Stimulated activated naive B cell treated with anti-CD40 and anti-IgM and Interleukin-4, amounts not matched to agents 10 μg/mL and 1 μg/mL and 100 μg/mL, for 72 hours (primary cell): ENCODE data around the gene NPW.
"Not testable (repeated sequence)": the region's sequence is repeated elsewhere in the genome, so short reads cannot be mapped to it uniquely, and the experiment has no call there.

ENCODE experiments used
- ATAC-seq, 2 donors: fragments of 150-1000 bp; cut with Tn5 transposase; replicated peaks; 2 replicates each; pipeline ENCODE4 v1.10.0; 2021; ENCODE audit warnings: moderate library complexity in 1 of 2
- DNase-seq: peaks from one replicate; pipeline ENCODE4 v3.0.0; 2021
- H3K27ac Mint-ChIP-seq: one replicate; pipeline ENCODE4 v1.8.0; 2022; ENCODE audit warnings: mild to moderate bottlenecking, mixed read lengths
- H3K27me3 Mint-ChIP-seq, 2 donors: one replicate each; pipeline ENCODE4 v1.8.0; 2022; ENCODE audit warnings: mixed read lengths in 2 of 2
- H3K36me3 Mint-ChIP-seq, 2 donors: one replicate each; pipeline ENCODE4 v1.8.0; 2022; ENCODE audit warnings: mixed read lengths in 2 of 2, mild to moderate bottlenecking in 1 of 2
- H3K4me1 Mint-ChIP-seq, 2 donors: one replicate each; pipeline ENCODE4 v1.8.0; 2022; ENCODE audit warnings: mixed read lengths in 2 of 2, mild to moderate bottlenecking in 1 of 2
- H3K4me3 Mint-ChIP-seq, 2 donors: one replicate each; pipeline ENCODE4 v1.8.0; 2022; ENCODE audit warnings: mild to moderate bottlenecking in 2 of 2, mixed read lengths in 2 of 2, moderate library complexity in 1 of 2
- H3K9me3 Mint-ChIP-seq, 2 donors: one replicate each; pipeline ENCODE4 v1.8.0; 2022; ENCODE audit warnings: mixed read lengths in 2 of 2, mild to moderate bottlenecking in 1 of 2

NPW gene

DNA sequence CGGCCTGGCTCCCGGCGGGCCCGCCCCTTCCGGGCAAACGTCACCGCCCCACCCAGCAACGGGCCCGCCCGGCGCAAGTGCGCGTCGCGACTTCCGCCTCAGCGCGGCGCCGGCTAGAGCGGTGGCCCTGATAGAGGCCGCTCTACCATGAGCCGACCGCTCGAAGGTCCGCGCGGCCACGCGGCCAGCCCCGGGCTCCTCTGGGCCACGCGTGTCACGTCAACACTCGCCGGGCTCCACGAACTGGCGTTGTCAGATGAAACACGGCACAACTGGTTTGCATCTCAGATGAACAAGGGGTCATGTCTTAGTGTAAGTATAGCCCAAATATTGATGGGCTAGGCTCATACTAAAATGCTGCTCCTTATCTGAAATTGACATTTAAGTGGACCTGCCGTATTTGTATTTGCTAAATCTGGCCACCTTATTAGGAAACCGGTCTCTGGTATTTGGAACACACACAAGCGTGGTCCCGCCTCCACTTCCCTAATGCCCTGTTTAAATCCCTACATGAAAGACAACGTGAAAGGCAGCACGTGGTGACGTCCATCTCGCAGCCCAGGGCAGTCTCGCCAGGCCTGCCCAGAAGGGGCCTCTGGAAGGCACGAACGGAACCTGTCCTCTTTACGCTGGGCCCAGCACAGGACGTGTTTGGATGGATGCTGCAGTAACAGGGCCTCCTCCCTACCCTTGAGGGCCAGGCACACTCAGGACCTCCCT, 9.6 kb upstream of the NPW start, which contains the start of gene ZNF598:
Gene ZNF598, minus strand, starts transcription at position 31 of the 720 bp plus-strand sequence.
- peak; percentile 69 for DNase-seq
- no peaks in the 10 kb centered on the region for H3K27me3 Mint-ChIP-seq
- peak; percentile 96 to 97 for ATAC-seq
- peak within 1 kb of the TSS; percentile 96 for H3K27ac Mint-ChIP-seq
- peaks cover 21 to 40% of the 10 kb centered on the region in 2 donors for H3K36me3 Mint-ChIP-seq
- H3K4me3 Mint-ChIP-seq, result peak within 1 kb of the TSS; percentile 93
- H3K9me3 Mint-ChIP-seq, result no peaks in the 10 kb centered on the region
- peaks cover 36 to 47% of the 10 kb centered on the region in 2 donors for H3K4me1 Mint-ChIP-seq

DNA sequence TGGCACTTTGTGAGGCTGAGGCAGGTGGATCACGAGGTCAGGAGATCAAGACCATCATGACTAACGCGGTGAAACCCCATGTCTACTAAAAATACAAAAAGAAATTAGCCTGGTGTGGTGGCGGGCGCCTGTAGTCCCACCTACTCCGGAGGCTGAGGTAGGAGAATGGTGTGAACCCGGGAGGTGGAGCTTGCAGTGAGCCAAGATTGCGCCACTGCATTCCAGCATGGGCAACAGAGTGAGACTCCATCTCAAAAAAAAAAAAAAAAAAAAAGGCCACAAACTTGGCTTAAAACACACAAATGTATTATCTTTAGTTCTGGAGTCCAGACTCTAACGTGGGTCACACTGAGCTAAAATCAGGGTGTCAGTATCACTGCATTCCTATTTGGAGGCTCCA, 7.9 kb upstream of the NPW start:
- H3K9me3 Mint-ChIP-seq, ATAC-seq, H3K27me3 Mint-ChIP-seq, DNase-seq, H3K4me3 Mint-ChIP-seq, H3K27ac Mint-ChIP-seq: not testable (repeated sequence)
- peaks cover 22 to 29% of the 10 kb centered on the region in 2 donors for H3K4me1 Mint-ChIP-seq
- H3K36me3 Mint-ChIP-seq, result peaks cover 8 to 24% of the 10 kb centered on the region in 2 donors

DNA sequence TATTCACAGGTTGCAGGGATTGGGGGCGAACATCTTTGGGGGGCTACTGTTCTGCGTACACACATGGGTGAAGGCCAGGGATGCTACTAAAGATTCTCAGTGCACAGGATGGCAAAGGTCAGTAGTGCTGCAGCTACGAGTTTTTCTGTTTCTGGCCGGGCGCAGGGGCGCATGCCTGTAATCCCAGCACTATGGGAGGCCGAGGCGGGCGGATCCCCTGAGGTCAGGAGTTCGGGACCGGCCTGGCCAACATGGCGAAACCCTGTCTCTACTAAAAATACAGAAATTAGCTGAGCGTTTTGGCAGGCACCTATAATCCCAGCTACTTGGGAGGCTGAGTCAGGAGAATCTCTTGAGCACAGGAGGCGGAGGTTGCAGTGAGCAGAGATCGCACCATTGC, 6.1 kb upstream of the NPW start:
- Mint-ChIP-seq H3K27me3 (peaks cover 5 to 7% of the 10 kb centered on the region in 2 donors), H3K36me3 (peaks cover 3 to 8% of the 10 kb centered on the region in 2 donors), H3K4me1 (peaks cover 6 to 11% of the 10 kb centered on the region in 2 donors), H3K27ac (no peak overlapping the region), H3K9me3 (no peaks in the 10 kb centered on the region), H3K4me3 (no peak overlapping the region)
- no peak for DNase-seq
- no peak for ATAC-seq

DNA sequence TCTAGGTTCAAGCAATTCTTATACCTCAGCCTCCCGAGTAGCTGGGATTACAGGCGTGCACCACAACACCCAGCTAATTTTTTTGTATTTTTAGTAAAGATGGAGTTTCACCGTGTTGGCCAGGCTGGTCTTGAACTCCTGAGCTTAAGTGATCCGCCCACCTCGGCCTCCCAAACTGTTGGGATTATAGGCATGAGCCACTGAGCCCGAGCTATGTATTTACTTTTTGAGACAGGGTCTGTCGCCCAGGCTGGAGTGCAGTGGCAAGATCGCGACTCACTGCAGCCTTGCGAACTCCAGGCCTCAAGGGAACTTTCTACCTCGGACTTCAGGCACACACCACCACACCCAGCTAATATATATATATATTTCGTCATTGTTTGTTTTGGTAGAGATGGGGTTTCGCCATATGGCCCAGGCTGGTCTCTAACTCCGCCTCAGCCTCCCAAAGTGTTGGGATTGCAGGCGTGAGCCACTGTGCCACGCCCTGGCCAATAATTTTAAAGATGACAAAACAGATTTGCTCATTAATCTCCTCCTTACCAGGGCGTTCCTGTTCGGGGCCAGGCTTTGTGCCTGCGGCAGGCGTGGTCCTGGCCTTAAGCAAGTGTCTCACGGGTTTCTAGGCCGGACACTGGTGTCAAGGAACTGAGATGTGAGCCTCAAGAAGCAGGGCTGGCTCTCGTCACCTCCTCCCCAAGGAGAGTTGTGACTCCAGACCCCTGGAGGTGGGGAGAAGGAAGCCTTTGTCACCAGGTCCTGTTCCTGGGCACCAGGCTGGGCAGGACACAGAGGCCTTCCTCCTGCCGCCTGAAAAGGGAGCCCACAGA, 4.3 kb upstream of the NPW start:
- peaks cover 10 to 17% of the 10 kb centered on the region in 2 donors for H3K27me3 Mint-ChIP-seq
- H3K4me1 Mint-ChIP-seq, result peaks cover 2 to 3% of the 10 kb centered on the region in 2 donors
- DNase-seq (no peak), ATAC-seq (no peak)
- H3K9me3 Mint-ChIP-seq, result no peaks in the 10 kb centered on the region
- no peak overlapping the region for H3K4me3 Mint-ChIP-seq
- H3K27ac Mint-ChIP-seq, result no peak overlapping the region
- peaks cover 3 to 5% of the 10 kb centered on the region in 2 donors for H3K36me3 Mint-ChIP-seq

DNA sequence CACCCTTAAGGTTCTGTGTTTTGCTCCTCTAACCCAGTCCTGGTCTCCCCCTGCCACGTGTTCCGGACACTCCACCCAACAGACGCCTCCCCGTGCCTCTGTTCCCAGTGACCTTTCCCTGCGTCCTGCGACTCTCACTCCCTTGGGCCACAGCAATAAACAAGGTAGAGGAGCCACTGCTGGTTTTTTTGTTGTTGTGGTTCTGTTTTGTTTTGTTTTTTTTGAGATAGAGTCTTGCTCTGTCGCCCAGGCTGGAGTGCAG, 3.7 kb upstream of the NPW start:
- no peaks in the 10 kb centered on the region for H3K9me3 Mint-ChIP-seq
- ATAC-seq (no peak), DNase-seq (no peak)
- peaks cover 4 to 5% of the 10 kb centered on the region in 2 donors for H3K4me1 Mint-ChIP-seq
- H3K27me3 Mint-ChIP-seq, result peaks cover 15 to 22% of the 10 kb centered on the region in 2 donors
- no peak overlapping the region for H3K27ac Mint-ChIP-seq
- peaks cover 3 to 5% of the 10 kb centered on the region in 2 donors for H3K36me3 Mint-ChIP-seq
- no peak overlapping the region for H3K4me3 Mint-ChIP-seq

DNA sequence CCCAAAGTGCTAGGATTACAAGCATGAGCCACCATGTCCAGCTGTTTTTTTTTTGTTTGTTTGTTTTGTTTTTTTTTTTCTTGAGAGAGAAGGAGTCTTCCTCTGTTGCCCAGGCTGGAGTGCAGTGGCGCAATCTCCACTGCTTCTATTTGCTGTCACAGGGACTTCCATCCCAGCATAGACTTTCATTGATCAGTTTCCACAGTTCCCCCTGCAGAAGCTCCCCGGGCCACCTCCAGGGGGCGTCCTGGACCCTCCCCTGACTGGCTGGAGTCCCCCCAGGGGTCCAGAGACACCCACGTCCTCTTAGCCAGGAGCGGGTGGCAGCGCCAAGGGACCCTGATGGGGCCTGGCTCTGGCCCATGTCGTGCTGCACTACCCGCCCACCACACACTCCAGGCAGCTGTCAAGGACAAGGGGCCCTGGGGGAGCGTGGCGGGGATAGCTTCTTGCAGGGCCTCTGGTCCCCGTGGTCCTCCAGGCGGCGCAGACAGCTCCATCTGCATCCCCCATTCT, 3.1 kb upstream of the NPW start:
- DNase-seq (no peak), ATAC-seq (no peak)
- peaks cover 20 to 28% of the 10 kb centered on the region in 2 donors for H3K27me3 Mint-ChIP-seq
- H3K27ac Mint-ChIP-seq, result no peak overlapping the region
- no peak overlapping the region for H3K4me3 Mint-ChIP-seq
- H3K4me1 Mint-ChIP-seq, result peaks cover 6 to 8% of the 10 kb centered on the region in 2 donors
- H3K36me3 Mint-ChIP-seq, result peaks cover under 1 to 2% of the 10 kb centered on the region in 2 donors
- no peaks in the 10 kb centered on the region for H3K9me3 Mint-ChIP-seq

DNA sequence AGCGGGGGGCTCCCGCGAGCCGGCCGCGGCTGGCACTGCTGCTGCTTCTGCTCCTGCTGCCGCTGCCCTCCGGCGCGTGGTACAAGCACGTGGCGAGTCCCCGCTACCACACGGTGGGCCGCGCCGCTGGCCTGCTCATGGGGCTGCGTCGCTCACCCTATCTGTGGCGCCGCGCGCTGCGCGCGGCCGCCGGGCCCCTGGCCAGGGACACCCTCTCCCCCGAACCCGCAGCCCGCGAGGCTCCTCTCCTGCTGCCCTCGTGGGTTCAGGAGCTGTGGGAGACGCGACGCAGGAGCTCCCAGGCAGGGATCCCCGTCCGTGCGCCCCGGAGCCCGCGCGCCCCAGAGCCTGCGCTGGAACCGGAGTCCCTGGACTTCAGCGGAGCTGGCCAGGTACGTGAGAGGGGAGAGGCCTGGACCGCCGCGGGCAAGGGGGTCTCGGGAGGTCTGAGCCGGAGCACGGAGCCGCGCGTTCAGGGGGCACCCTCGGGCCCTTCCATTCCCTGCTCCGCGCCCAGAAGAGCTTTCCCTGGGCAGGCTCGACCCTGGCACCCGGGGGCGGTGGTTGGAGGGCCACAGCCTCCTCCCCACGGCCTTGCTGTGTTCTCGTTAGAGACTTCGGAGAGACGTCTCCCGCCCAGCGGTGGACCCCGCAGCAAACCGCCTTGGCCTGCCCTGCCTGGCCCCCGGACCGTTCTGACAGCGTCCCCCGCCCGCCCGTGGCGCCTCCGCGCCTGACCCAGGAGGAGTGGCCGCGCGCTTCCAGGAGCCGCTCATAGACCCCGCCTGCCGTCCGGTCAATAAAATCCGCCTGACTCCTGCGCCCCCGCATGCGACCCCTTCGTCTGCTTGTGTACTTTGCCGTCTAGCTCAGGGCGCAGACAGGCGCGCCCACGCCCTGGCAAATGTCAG, 591 bp downstream of the NPW start:
- Mint-ChIP-seq H3K9me3 (no peaks in the 10 kb centered on the region), H3K36me3 (peaks cover 0 to 6% of the 10 kb centered on the region in 2 donors), H3K4me3 (peak overlapping the region; percentile 59 to 79), H3K27me3 (peaks cover 38 to 57% of the 10 kb centered on the region in 2 donors), H3K4me1 (peaks cover 17 to 22% of the 10 kb centered on the region in 2 donors), H3K27ac (peak overlapping the region; percentile 69)
- ATAC-seq, result peak in 1 of 2 donors; percentile 6
- no peak for DNase-seq

DNA sequence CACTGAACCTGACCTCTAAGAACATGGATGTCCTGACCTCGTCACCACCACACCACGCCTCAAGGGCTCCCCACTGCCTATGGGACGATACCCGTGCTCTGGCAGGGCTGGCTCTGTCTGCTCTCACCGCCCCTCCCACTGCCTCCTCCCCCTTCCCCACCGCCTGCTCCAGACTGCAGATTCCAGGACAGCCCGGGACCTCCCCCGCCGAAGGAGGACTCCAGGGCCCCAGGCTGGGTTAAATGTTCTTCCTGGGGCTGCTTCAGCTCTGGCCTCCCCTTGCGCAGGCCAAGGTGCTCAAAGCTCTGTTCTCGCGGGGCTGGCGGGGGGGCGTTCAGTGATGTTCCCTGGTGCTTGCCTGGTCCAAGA, 3.1 kb downstream of the NPW start:
- peaks cover 0 to 6% of the 10 kb centered on the region in 2 donors for H3K36me3 Mint-ChIP-seq
- no peak for DNase-seq
- peak; percentile 56 to 61 for ATAC-seq
- peak overlapping the region; percentile 28 for H3K27ac Mint-ChIP-seq
- peak overlapping the region; percentile 81 to 84 for H3K4me3 Mint-ChIP-seq
- H3K4me1 Mint-ChIP-seq, result peaks cover 24 to 37% of the 10 kb centered on the region in 2 donors
- no peaks in the 10 kb centered on the region for H3K9me3 Mint-ChIP-seq
- peaks cover 48 to 72% of the 10 kb centered on the region in 2 donors for H3K27me3 Mint-ChIP-seq

DNA sequence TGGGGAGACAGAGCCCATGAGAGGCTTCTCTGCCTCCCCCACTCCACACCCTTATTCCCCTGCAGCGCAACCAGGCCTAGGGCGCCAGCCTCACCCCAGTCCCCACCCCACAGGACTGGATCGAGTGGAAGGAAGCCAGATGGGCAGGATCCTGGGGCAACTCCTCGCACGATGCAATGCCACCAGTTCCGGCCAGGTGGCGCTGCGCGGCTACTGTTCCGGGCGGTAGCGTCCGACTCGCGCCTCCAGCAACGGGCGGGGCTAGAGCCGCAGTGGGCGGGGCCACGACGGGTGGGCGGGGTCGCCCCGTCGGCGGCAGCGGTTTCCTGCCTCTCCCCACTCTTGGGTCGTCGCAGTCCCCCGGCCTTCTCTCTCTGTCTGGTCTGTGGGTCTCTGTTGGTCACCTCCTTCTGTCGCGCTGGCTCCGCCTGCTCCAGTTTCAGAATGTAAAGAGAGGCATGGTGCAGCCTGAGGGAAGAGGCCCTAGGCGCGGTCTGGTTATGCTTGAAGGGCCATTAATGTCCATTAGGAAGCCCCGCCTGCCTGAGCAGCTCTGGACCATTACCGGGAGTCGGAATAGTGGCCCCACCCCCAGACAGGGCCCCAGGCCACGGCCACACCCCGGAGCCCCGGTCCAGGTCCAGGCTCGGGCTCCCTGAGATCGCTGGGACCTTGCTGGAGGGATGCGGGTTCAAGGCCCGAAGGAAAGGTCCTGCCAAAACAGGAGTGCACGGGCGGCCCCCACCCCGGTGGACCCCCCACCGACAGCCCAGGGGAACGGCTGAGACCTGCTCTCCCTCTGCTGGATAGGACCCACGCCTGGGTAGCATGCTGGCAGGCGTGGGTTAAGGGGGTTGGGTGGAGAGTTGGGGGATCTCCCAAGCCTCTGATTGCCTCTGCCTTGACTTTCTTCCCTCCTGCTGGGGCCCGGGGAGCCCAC, 3.8 kb downstream of the NPW start:
- peaks cover 49 to 71% of the 10 kb centered on the region in 2 donors for H3K27me3 Mint-ChIP-seq
- DNase-seq (peak; percentile 87), ATAC-seq (peak; percentile 78 to 82)
- H3K4me3 Mint-ChIP-seq, result peak overlapping the region; percentile 81 to 84
- peaks cover 24 to 39% of the 10 kb centered on the region in 2 donors for H3K4me1 Mint-ChIP-seq
- H3K9me3 Mint-ChIP-seq, result no peaks in the 10 kb centered on the region
- H3K36me3 Mint-ChIP-seq, result peaks cover 0 to 6% of the 10 kb centered on the region in 2 donors
- peak overlapping the region; percentile 82 for H3K27ac Mint-ChIP-seq

DNA sequence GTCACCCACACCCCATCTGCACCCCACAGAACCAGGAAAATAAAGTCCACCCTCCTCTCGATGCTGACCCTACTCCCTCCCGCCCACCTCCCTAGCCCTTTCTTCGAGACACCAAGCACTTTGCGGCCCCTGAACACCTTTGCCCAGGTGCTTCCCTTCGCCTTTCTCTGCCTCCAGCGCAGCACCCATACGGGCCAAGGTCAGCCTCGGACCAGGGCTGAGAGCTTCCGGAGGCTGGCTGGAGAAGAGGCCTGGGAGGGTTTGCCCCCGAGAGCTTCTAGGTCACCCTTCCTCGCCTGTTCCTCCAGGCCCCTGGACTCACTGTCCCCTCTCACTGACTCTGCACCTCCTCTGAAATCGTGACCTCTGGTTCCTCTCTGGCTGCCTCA, 4.4 kb downstream of the NPW start:
- Mint-ChIP-seq H3K4me1 (peaks cover 22 to 39% of the 10 kb centered on the region in 2 donors), H3K27ac (peak overlapping the region; percentile 3), H3K4me3 (peak overlapping the region; percentile 1 to 21), H3K27me3 (peaks cover 49 to 72% of the 10 kb centered on the region in 2 donors), H3K36me3 (peaks cover 0 to 6% of the 10 kb centered on the region in 2 donors), H3K9me3 (no peaks in the 10 kb centered on the region)
- DNase-seq (no peak), ATAC-seq (no peak)

DNA sequence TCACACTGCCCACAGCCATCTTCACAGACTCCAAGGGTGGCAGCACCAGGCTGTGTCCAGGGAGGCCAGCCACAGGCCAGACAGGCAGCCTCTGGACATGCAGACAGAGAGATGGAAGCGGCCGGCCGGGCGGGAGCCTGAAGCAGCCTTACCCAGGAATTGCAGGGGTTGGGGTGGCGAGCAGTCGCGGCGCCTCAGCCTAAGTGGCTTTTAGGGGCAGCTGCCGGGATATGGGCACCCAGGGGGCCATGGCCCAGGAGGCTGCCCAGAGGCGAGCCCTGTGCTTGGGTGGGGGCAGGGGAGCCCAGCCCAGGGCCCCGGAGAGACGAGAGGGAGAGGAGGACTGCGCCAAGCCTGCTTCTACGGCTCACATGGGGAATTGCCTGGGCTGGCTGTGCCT, 5.7 kb downstream of the NPW start:
- Mint-ChIP-seq H3K27me3 (peaks cover 53 to 77% of the 10 kb centered on the region in 2 donors), H3K4me1 (peaks cover 22 to 39% of the 10 kb centered on the region in 2 donors), H3K9me3 (no peaks in the 10 kb centered on the region), H3K4me3 (peak overlapping the region in 1 of 2 donors; percentile 56), H3K36me3 (peaks cover 0 to 6% of the 10 kb centered on the region in 2 donors), H3K27ac (no peak overlapping the region)
- ATAC-seq (no peak), DNase-seq (no peak)

DNA sequence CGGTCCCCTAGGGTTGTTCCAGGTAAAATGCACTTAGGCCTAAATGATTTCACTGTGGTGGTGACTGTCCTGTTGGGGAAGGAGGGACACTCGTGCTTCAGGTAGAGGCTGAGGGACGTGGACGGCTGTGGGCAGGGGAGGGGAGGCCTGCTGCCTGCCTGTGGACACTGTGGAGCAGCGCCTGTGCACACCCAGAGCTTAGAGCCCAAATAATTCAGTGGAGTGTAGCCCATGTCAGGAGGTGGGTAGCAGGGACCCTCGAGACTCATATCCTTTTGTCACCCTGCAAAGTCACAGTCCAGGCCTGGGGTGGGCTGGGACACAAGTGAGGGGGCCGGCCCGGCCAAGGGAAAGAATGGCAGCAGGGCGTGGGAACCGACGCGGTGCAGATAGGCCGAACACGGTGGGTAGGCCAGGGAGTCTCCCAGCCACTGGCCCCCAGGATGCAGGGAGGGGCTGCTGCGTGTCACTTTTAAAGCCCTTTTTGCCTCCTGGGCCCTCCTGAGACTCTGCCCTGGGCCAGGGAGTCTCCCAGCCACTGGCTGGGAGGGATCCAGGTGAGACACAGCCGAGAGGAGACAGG, 6.4 kb downstream of the NPW start:
- peaks cover 18 to 32% of the 10 kb centered on the region in 2 donors for H3K4me1 Mint-ChIP-seq
- H3K27ac Mint-ChIP-seq, result no peak overlapping the region
- H3K9me3 Mint-ChIP-seq, result no peaks in the 10 kb centered on the region
- peaks cover 0 to 6% of the 10 kb centered on the region in 2 donors for H3K36me3 Mint-ChIP-seq
- ATAC-seq, result no peak
- no peak for DNase-seq
- H3K4me3 Mint-ChIP-seq, result peak overlapping the region; percentile 56 to 70
- H3K27me3 Mint-ChIP-seq, result peaks cover 47 to 70% of the 10 kb centered on the region in 2 donors
